HG03575 (cell line): ENCODE measurements around the gene CACNA2D2.
A peak's percentile ranks its signal among the peaks of the same experiment; 100 is the strongest.

Experiments
- ATAC-seq: cut with Tn5 transposase; IDR thresholded peaks from one replicate; pipeline ENCODE4 v1.9.1; 2021; ENCODE audit not compliant: unreplicated experiment, insufficient number of reproducible peaks, low FRiP score; ENCODE audit errors: extremely low read depth

Gene CACNA2D2

DNA sequence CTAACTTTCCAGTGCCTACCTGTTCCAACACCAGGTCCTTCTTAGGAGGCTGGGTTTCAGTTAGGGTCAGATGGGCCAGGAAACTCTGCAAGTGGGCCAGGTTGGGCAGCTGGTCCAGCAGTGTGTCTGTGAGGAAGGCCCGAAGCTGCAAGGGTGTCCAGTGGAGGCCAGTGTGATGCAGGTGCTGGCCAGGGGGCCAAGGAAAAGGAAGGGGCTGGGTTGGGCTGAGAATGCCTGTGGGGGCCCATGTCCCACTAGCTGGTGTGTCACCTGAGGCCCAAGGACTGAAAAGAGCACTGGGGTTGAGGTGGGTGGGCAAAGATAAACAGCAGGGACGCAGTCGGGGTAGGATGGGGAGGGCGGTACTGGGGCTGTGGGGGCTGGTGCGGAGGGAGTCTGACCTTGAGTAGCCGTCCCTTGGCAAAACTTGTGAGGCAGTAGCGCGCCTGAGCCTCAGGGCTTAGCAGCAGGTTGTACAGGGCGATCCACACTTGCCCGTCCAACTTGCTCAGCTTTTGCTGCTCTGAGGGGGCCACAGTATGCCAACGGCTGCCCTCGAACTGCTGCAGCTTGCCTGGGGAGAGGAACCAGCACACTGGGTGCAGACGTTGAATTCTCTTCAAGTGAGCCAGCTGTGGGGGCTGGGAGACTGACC is 161.3 kb downstream of the CACNA2D2 start:
- no peak for ATAC-seq

DNA sequence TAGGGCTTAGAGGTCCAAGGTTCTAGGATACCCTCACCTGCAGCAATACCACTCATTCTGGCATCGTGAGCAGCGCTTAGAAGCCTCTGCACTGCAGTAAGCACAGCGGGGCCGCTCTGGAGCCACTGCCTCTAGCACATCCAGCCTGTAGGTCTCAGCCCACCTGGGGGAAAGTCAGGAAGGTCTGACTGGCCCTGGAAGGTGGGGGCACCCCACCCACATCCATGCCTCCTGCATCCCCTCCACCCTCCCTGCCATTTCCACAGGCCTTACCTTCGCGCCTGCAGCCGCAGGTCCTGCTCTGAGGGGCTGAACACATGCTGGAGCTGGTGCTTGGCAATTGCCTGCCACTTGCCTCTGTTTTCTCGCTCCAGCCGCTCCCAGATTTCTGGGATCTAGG is 161.9 kb downstream of the CACNA2D2 start:
- ATAC-seq = no peak

DNA sequence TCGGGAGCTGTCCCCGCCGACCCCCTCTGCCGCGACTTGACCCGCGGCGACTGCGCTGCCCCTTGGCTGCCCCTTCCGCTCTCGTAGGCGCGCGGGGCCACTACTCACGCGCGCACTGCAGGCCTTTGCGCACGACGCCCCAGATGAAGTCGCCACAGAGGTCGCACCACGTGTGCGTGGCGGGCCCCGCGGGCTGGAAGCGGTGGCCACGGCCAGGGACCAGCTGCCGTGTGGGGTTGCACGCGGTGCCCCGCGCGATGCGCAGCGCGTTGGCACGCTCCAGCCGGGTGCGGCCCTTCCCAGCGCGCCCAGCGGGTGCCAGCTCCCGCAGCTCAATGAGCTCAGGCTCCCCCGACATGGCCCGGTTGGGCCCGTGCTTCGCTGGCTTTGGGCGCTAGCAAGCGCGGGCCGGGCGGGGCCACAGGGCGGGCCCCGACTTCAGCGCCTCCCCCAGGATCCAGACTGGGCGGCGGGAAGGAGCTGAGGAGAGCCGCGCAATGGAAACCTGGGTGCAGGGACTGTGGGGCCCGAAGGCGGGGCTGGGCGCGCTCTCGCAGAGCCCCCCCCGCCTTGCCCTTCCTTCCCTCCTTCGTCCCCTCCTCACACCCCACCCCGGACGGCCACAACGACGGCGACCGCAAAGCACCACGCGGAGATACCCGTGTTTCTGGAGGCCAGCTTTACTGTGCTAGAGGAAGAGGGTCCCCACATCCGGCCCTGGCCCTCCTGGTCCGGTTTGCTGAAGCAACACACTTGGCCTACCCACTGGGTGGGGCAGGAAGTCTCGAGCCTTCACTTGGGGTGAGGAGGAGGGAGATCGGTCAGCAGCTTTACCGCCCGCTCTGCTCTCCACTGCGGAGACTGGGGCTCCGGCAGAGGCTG is 162.7 kb downstream of the CACNA2D2 start, which contains the start of gene RASSF1:
RASSF1 (minus strand) TSS at position 389 of the 882 bp plus-strand sequence; CDS start at position 358, 31 bp downstream.
- ATAC-seq = no peak

DNA sequence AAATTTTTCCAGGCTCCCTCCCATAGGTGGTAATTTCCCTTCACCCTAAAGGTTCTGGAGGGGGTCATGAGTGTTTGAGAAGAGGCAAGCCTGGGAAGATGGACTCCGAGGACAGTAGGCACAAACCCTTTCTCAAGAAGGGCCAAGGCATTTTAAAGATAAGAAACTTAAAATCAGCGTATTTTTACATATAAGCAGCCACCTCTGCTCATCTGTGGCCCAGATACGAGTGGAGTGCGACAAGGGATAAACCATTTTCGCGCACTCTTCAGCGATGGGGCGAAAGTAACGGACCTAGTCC is 163.3 kb downstream of the CACNA2D2 start:
- ATAC-seq = no peak

DNA sequence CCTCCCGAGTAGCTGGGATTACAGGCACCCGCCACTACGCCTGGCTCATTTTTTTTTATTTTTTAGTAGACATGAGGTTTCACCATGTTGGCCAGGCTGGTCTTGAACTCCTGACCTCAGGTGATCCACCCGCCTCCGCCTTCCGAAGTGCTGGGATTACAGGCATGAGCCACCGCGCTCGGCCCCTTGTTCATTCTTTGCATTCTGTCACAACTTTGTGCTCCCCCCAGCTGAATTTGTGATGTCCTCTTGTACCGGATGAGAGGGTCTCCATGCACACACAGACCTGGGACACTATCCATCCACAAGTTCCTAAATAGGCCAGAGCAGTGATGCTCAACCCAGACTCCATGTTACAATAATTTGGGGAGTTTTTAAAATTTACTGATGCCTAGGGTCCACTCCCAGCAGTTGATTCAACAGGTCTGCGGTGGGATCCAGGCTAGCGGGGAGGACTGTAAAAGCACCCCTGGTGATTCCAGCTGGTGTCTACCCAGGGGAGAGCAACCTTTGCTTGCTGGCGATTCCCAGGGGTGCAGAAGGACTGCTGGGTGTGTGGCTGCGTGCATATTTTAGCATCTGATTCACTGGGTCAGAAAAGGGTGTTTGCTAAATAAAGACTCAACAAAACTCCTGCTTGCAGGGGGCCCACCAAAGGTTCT is 163.8 kb downstream of the CACNA2D2 start:
- ATAC-seq = no peak

DNA sequence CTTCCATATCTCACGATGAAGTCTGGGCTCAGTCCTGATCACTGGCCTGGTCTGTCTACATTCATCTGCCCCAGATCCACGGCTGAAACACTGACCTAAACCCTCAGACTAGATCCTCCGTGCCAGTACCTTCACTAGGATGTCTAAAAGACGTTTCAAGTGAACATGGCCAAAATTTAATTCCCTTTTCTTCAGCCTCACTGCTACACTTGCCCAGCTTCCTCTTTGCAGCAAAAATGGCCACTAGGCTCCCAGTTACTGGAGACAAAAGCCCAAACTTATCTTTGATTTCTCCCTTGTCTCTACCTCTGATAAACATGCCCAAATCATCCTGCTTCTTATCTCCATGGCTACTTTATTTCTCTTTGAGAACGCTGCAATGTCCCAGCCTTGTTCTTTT is 164.5 kb downstream of the CACNA2D2 start:
- no peak for ATAC-seq

DNA sequence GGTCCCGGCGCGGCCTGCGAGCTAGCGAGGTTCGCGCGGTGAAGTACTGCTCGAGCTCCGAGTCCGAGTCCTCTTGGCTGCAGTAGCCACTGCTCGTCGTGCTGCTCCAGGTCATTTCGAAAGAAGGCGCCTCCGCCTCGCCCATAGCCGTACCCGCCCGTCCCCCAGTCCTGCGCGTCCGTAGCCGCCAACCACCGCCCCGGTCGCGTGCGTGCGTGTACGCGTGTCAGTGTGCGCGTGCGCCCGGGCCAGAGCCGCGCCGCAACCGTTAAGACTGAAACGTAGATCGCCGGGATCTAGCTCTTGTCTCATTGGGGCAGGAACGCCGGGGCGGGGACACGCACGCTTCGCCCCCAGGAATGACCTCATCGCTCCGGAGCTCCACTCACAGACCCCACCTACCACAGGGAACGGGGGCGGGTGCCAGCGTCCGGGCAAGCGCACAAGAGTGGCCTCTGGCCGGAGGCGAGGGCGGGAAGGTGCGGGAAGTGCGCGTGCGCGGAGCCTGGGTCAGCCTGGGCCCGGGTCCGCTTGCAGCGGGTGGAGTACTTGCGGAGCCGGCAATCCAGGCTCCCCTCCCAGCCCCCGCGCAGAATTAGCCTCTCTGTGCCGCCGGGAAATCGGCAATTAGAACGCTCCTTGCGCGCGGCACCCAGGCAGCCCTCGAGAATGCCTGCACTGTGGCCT is 166.1 kb downstream of the CACNA2D2 start:
- ATAC-seq = peak; percentile 33

DNA sequence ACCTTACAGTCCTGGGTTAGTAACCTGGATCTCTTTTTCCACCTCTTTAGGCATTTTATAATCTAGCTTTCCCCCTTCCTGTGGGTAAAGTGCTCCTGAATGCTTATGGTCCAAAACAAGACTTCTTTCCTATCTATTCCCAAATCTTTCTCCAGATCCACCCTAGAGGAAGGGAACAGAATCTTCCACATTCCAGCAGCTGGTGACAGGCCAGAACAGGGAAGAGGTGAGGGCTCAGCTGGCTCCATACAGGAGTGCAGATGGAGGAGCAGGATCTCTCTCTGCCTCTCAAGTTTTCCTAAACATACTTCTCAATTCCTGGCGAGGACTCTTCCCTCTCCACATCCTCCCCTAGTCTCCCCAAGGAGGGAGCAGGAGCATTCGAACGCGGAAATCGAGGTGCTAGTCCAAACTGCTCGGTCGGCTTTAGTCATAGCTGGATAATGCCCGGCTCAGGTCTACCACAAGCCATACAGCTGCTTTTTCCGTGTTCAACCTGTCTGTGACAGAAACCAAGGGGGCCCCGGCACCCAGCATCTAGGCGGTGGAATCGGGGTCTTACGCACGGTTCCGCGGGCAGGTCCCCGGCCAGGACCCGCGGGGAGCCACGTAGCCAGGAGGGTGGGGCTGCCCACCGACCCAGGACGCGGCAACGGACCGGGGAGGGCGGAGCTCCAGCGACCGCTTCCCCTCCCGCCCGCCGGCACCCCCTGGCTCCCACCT is 166.8 kb downstream of the CACNA2D2 start:
- peak; percentile 13 for ATAC-seq

DNA sequence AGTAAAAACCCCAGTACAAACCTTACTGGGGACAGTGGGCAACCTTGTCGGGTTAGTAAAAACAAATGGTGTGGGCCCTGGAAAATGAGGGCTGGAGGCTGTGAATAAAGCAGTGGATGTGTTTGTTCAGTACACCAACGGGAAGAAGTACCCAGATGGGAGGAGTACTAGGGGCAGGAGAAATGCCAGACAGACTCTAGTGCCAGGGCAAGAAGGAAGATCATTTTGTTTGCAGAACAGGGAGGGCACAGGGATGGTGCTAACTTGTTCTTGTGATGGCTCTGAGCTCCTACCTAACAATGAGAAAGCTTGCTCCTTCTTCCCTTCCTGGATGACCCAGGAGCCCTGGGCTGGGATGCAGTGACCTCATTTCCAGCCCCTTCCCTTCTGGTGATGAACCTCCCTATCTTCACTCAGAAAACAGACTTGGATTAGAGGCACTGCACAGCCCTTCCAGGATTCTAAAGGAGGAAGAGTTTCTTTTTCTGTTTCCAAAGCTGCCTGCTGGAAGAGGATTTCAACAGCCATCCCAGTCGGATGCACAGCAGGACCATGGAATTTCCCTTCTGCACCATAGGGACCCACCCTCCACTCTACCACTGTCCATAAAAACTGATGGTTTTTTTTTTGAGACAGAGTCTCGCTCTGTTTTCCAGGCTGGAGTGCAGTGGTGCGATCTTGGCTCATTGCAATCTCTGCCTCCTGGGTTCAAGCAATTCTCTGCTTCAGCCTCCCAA is 168.9 kb downstream of the CACNA2D2 start:
- ATAC-seq = no peak

DNA sequence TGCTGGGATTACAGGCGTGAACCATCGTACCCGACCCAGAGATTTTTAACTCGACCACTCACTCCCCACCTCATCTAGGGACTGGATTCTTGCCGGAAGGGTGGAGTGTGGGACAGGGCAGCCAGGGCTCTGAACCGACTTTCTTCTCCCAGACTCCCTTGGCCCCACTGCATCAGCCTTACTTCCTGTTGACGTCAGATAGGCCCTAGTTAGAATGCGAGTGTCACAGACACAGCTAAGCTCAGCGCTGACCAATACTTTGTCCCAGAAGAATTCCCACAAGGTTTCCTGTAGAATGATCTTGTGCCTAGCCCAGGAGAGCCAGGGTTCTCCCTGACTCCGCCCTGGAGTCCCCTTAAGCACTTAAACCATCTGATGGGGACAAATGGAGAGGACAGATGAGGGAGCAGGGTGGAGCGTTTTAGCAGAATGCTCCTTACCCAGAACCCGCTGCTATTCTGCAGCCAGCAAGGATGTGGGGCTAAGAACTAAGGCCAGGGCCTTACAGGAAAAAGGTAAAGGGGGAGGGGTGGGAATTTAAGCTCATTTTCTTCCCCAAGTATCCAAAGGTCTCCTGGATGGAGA is 169.6 kb downstream of the CACNA2D2 start:
- no peak for ATAC-seq

DNA sequence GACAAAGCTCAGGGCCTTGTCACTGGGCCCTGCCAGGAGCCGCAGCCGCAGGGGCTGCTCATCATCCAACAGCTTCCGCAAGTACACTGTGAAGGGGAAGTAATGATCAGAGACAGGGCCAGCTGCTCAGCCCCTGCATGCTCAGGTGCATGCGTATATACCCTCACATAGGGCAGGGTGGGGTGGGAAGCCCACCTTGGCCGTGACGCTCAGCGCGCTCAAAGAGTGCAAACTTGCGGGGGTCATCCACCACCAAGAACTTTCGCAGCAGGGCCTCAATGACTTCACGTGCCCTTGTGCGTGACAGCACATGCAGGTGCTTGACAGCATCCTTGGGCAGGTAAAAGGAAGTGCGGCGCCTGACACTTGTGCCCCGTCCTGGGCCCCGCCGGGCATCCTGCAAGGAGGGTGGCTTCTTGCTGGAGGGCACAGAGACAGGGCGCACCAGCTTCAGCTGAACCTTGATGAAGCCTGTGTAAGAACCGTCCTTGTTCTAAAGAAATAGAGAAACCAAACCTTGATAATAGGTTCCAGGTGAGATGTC is 172.0 kb downstream of the CACNA2D2 start:
- ATAC-seq = no peak

DNA sequence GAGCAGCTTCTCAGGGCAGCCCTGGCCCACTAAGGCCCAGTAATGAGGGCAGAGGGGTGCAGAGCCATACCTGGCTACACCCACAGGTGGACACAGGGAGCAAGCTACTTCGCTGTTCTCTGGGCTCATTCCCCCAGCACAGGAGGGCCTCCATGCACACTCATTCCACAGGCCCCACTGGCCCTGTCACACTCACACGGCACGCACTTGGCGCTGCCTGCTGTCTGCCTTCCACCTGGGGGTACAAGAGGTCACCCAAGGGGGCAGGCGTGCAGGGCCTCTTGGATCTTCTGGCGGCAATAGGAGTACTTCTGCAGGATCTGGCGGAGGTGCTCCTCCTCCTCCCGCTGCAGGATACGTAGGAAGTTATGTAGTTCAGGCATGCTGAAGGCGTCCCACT is 173.1 kb downstream of the CACNA2D2 start:
- no peak for ATAC-seq

DNA sequence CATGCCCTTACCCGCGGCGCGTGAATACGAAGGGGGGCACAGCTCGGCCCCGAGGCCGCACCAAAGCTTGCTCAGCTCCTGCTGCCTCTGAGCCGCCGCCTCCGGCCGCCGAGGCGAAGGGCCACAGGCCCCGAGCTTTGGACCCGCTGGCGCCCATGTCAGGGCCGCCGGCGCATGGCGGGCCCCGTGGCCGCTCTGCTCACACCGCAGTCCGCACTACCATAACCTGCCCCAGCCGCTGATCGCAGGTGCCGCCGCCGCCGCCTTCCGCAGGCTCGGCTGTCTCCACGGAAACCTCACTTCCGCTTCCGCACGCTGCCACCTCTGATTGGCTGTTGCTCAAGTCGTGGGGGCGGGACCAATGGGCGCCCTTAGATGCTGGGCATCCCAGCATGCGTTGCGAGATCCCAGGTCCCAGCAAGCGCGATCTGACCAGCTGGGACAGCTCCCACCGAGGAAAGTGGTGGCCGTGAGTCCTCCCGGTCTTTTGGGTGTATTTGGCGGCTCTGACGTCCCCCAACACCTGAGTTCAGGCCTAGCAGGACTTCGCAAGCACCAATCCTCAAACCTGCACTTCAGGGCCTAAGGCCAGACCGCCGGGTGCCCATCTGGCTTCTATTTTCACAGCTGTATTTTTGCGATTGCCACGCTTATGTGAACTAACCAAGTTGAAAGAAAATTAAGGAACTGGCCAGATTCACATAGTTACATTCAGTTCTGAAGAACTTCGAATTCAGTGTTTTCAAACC is 175.3 kb downstream of the CACNA2D2 start, which contains the start of gene TUSC2:
TUSC2 (minus strand) TSS at position 281 of the 749 bp plus-strand sequence; CDS start at position 157, 124 bp downstream.
- ATAC-seq = peak; percentile 38

DNA sequence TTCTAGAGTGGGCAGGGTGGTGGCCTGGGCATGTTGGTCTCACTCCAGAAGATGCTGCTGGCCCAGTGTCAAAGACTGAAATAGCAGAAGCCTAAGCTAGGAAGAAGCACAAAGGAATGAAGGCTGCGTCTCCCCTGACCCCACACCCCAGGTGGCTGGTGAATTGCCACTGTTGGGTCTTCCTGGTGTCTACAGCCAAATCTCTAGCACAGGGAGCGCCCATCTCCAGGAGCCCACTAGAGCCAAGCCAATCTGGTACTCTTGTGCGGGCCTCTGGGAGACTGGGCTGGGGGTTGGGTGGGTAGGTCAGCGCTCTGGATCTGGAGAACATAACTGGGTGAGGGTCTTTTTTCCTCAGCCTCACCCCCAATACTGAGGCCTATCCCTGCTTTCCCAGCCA is 176.3 kb downstream of the CACNA2D2 start:
- ATAC-seq = no peak

DNA sequence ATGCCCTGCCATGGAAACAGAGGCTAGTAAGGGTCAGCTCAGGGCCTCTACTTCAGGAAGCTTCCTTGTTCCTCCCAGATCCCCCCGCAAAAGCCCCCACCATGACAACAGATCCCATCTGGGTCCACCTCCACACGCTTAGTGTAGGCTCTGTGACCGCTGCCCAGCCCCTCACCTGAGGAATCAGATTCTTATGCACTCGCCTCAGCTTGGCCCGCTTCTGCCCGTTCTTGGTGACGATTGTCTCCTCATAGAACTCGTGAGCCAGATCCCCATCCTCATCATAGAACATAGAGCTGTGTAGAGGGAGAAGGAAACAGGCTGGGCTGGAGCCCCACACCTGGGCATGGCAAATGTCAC is 177.3 kb downstream of the CACNA2D2 start:
- no peak for ATAC-seq

DNA sequence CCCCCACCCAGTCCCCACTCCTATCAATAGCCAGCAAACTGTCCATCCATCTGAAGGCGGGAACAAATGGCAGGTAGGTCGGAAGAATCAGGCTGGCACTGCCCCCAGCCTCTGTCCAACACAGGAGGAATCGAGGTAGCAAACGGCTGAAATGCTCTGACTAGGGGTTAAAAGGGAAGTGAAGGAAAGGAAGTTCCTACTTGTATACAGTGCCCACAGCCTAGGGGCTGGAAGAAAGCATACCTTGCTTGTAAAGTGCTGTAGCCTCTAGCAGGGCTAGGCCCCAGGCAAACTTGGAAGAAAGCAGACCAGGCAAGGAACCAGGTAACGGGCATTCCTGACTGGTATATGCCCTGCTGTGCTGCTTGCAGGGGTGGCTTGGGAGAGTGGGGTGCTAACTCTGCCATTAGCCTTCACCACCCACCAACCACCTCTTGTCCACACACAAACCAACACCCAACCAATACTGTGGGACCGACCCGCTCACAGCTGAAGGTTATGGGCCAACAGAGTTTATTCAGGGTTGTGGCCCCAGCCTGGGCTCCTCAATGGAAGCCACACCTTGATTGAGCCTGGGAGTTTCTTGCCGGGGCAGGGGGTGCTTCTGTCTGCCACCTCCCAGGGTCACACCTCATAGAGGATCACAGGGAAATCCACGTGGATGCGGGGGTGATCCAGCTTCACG is 177.8 kb downstream of the CACNA2D2 start:
- no peak for ATAC-seq
